Gastroesophageal sphincter (tissue), 4 donors: ENCODE measurements around the gene ATP11B. TPM values are rescaled to one million over a fixed set of nuclear protein-coding genes. Genes with fewer than 3 reads are reported as not detected.

Experiments
- ATAC-seq: fragments of 150-250 bp; one replicate; pipeline ENCODE4 v1.9.1; 2016; ENCODE audit warnings: mild to moderate bottlenecking, moderate library complexity
- H3K27ac ChIP-seq, 4 donors: fragments of 200-600 bp; sonication (generic) in 3 of 4; 1 replicate in 3 of 4; 2 replicates in 1 of 4; pipeline ENCODE4 v1.5.1; 2016 to 2019
- H3K27me3 ChIP-seq: fragments of 200-600 bp; sonication (generic); one replicate; pipeline ENCODE4 v1.5.1; 2019
- H3K36me3 ChIP-seq, 2 donors: fragments of 200-600 bp; sonication (generic); one replicate each; pipeline ENCODE4 v1.5.1; 2019; ENCODE audit warnings: control low read depth in 1 of 2
- H3K4me1 ChIP-seq, 3 donors: fragments of 200-600 bp; sonication (generic); 1 replicate in 2 of 3; 2 replicates in 1 of 3; pipeline ENCODE4 v1.5.1; 2016 to 2019; ENCODE audit warnings: control low read depth in 2 of 3
- H3K4me3 ChIP-seq, 2 donors: fragments of 200-600 bp; sonication (generic); one replicate each; pipeline ENCODE4 v1.5.1; 2019; ENCODE audit warnings: mild to moderate bottlenecking in 1 of 2, moderate library complexity in 1 of 2
- H3K9me3 ChIP-seq, 3 donors: fragments of 200-600 bp; sonication (generic); one replicate each; pipeline ENCODE4 v1.5.1; 2017 to 2019; ENCODE audit warnings: control low read depth in 2 of 3
- EP300 ChIP-seq: sonication (generic); formaldehyde crosslinking; IDR thresholded peaks from one replicate; pipeline ENCODE4 v1.6.1; 2017; ENCODE audit warnings: antibody characterized with exemption, mild to moderate bottlenecking
- POLR2A ChIP-seq, 2 donors: fragments of 450-650 bp; IDR thresholded peaks; one replicate each; pipeline ENCODE4 v1.6.1; 2017; ENCODE audit warnings: antibody characterized with exemption in 2 of 2, mild to moderate bottlenecking in 2 of 2, moderate library complexity in 1 of 2
- POLR2AphosphoS5 ChIP-seq: sonication (generic); formaldehyde crosslinking; IDR thresholded peaks from one replicate; pipeline ENCODE4 v1.6.1; 2017; ENCODE audit warnings: antibody characterized with exemption
- WGBS, 2 donors: methylation state at CpG; one replicate each; pipeline ENCODE4 v1.1.5; 2018; ENCODE audit warnings: low coverage in 1 of 2; 5-methylcytosine and 5-hydroxymethylcytosine counted together
- total RNA-seq, 4 donors: library from RNA; depleted of rRNA; stranded (reverse); fragments of >200 nt; gene quantifications; one replicate each; pipeline ENCODE4 v1.1.0, GENCODE V29; 2016
- TF ChIP-seq, protein P1 (sequence below), 4 experiments: fragments of 200-600 bp in 2 of 4; fragments of 450-650 bp in 2 of 4; sonication (generic) in 1 of 4; IDR thresholded peaks; one replicate each; pipeline ENCODE4 v1.5.1; 2017 to 2019; ENCODE audit warnings: antibody characterized with exemption in 4 of 4, mild to moderate bottlenecking in 2 of 4, moderate library complexity in 2 of 4

Gene ATP11B
- total RNA-seq, 4 donors from 2014 or later = 53.8 to 70.7 (median 58.6) TPM

DNA sequence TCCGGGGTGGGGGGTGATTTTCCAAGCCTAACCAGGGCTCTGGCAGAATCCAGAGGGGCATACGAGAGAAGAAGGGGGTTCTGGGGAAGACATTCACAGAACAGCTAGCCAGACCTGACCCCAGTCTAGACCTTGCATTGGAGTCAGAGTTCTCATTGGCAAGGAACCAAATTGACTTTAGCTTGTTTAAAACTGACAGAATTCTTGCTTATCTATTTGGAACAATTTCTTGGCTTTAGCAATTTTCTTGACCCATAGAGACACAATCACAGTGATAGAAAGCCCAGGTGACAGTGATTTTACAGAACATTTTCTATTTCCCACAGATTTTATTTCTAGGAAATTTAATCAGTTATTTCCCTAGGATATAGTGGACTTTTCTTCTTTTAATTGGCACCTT, 23.6 kb upstream of the ATP11B start:
- WGBS, 2 donors = 43% methylated on average over 2 of the region's 2 CpGs; no CpG with 5 or more reads in 1 of the 2 donors
- Histone ChIP-seq H3K4me1 (no peaks in the 10 kb centered on the region), H3K36me3 (no peaks in the 10 kb centered on the region), H3K4me3 (no peak overlapping the region), H3K27me3 (no peaks in the 10 kb centered on the region), H3K27ac (no peak overlapping the region), H3K9me3 (no peaks in the 10 kb centered on the region)
- TF ChIP-seq POLR2AphosphoS5 (no peak), EP300 (no peak), POLR2A (IDR thresholded peaks at IDR 0.05) (no peak)
- TF ChIP-seq, protein P1, sequence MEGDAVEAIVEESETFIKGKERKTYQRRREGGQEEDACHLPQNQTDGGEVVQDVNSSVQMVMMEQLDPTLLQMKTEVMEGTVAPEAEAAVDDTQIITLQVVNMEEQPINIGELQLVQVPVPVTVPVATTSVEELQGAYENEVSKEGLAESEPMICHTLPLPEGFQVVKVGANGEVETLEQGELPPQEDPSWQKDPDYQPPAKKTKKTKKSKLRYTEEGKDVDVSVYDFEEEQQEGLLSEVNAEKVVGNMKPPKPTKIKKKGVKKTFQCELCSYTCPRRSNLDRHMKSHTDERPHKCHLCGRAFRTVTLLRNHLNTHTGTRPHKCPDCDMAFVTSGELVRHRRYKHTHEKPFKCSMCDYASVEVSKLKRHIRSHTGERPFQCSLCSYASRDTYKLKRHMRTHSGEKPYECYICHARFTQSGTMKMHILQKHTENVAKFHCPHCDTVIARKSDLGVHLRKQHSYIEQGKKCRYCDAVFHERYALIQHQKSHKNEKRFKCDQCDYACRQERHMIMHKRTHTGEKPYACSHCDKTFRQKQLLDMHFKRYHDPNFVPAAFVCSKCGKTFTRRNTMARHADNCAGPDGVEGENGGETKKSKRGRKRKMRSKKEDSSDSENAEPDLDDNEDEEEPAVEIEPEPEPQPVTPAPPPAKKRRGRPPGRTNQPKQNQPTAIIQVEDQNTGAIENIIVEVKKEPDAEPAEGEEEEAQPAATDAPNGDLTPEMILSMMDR (IDR thresholded peaks at IDR 0.05) = no peak
- ATAC-seq = no peak

DNA sequence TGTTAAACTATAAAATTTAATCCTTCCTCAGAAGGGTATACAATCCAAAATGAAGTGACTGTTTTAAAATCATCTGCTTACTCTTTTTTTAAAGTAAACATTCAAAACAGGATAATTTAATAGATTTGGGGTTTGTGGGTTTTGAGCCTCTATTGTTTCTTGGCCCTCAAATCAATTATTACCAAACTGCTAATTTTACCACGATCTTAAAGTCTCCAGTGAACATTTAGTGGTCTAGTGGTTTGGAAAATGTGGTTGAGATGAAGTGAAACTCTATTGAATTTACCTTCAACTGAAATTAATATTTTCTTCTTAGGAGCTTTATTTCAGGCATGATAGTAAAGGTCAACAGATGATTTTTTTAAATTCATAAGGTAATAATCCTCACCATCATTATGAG, 11.2 kb upstream of the ATP11B start:
- H3K9me3 ChIP-seq = peaks cover 0 to 5% (median 0%) of the 10 kb centered on the region in 3 donors
- no peaks in the 10 kb centered on the region for H3K36me3 ChIP-seq
- no peak overlapping the region for H3K27ac ChIP-seq
- no peak for ATAC-seq
- no peaks in the 10 kb centered on the region for H3K4me1 ChIP-seq
- H3K27me3 ChIP-seq = peaks cover 36% of the 10 kb centered on the region
- WGBS, 2 donors = 89 to 100% methylated on average over 1 of the region's 1 CpG
- no peak for TF ChIP-seq EP300
- TF ChIP-seq, protein P1 (IDR thresholded peaks at IDR 0.05) = no peak
- no peak for TF ChIP-seq POLR2AphosphoS5
- TF ChIP-seq POLR2A (IDR thresholded peaks at IDR 0.05) = no peak
- H3K4me3 ChIP-seq = no peak overlapping the region

DNA sequence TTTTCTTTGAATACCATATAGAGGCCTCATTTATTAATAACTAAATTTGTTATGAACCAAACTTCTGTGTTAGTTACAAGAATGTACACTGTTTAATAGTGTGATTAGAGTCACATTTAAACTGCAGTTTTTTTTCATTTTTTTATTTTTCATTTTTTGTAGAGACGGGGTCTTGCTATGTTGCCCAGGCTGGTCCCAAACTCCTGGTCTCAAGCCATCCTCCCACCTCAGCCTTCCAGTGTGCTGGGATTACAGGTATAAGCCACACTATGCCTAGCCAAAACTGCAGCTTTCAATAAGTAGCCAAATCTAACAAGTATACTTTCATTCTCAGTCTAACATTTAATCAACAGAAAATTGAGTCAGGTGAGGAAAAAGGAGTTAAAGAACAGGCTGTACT, 10.2 kb upstream of the ATP11B start:
- no peak for TF ChIP-seq EP300
- ATAC-seq = no peak
- peaks cover 37% of the 10 kb centered on the region for H3K27me3 ChIP-seq
- no peaks in the 10 kb centered on the region for H3K36me3 ChIP-seq
- no peak overlapping the region for H3K27ac ChIP-seq
- no peak overlapping the region for H3K4me3 ChIP-seq
- no peaks in the 10 kb centered on the region for H3K4me1 ChIP-seq
- whole genome bisulfite sequencing, 2 donors = 82 to 90% methylated on average over 1 of the region's 1 CpG
- H3K9me3 ChIP-seq = no peaks in the 10 kb centered on the region

DNA sequence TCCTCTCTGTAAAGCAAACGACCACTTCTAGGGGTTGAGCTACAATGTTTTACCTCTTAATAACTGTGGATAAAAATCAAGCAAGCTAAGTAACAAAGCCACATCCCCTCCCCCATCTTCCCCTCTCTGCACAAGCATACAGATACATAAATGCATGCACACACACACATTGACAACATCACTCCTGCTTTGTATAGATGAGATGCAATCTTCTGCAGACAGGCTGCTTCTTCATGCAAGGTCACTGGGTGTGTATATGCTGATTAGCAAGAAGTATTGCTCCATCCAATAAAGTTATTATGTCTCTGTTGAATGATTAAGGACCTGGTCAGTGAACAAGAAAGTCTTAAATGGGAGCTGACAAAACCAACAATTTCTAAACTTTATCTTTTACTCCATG, 8.8 kb upstream of the ATP11B start:
- H3K27me3 ChIP-seq = peaks cover 37% of the 10 kb centered on the region
- H3K36me3 ChIP-seq = no peaks in the 10 kb centered on the region
- no peak overlapping the region for H3K4me3 ChIP-seq
- H3K27ac ChIP-seq = no peak overlapping the region
- ATAC-seq = no peak
- H3K9me3 ChIP-seq = no peaks in the 10 kb centered on the region
- no peaks in the 10 kb centered on the region for H3K4me1 ChIP-seq
- 14% methylated on average over 1 of the region's 1 CpG; no CpG with 5 or more reads in 1 of the 2 donors for WGBS, 2 donors
- TF ChIP-seq POLR2A (IDR thresholded peaks at IDR 0.05) (no peak), POLR2AphosphoS5 (no peak), EP300 (no peak)
- TF ChIP-seq, protein P1 (IDR thresholded peaks at IDR 0.05) = no peak

DNA sequence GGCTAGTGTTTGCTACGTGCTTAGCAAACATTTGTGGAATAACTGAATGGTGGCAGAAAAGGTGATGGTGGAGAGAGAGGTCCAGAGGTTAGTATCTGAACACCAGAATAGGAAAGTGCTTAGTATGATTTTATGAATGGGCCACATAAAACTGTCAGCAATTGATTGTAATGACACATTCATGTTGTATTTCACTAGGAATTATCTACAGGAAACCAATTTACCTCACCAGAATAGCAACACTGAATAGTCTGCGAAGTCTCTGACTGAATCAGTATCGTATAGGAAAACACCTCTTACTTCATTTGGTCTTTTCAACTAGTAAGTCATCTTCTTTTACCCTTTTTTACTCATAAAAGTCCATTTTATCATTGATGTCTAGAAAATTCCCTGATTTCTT, 8.2 kb upstream of the ATP11B start:
- Histone ChIP-seq H3K27ac (no peak overlapping the region), H3K27me3 (peaks cover 37% of the 10 kb centered on the region), H3K36me3 (no peaks in the 10 kb centered on the region), H3K4me3 (no peak overlapping the region), H3K9me3 (no peaks in the 10 kb centered on the region), H3K4me1 (no peaks in the 10 kb centered on the region)
- WGBS, 2 donors = 77 to 83% methylated on average over 3 of the region's 3 CpGs
- TF ChIP-seq POLR2A (IDR thresholded peaks at IDR 0.05) = no peak
- TF ChIP-seq, protein P1 (IDR thresholded peaks at IDR 0.05) = no peak
- no peak for TF ChIP-seq EP300
- no peak for TF ChIP-seq POLR2AphosphoS5
- ATAC-seq = no peak

DNA sequence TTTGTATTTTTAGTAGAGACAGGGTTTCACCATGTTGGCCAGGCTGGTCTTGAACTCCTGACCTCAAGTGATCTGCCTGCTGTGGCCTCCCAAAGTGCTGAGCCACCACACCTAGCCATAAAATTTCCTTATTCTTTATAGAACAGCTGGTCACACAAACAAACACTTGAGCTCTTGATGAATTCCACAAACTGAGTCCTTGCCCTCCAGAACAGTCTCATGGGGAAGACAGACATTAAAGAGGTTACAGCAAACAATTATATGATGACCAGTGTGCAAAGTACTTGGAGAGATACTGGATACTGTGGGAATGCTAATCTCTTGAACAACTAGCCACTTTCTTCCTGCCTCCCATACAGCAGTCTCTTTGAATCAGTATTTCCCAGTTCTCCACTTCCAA, 7.5 kb upstream of the ATP11B start:
- Histone ChIP-seq H3K4me3 (no peak overlapping the region), H3K4me1 (no peaks in the 10 kb centered on the region), H3K27ac (no peak overlapping the region), H3K9me3 (no peaks in the 10 kb centered on the region), H3K36me3 (no peaks in the 10 kb centered on the region), H3K27me3 (peaks cover 33% of the 10 kb centered on the region)
- TF ChIP-seq POLR2A (IDR thresholded peaks at IDR 0.05) (no peak), EP300 (no peak)
- ATAC-seq = no peak
